HEK293T (cell line): Measurements from ENCODE around the gene NANOS2.

Source experiments
- CTCF ChIA-PET: fragments of 350-600 bp; formaldehyde crosslinking; extraction: SDS; loops from one replicate; lab custom pipeline; 2021; ENCODE audit warnings: antibody characterized with exemption, inconsistent platforms; lab: Yijun Ruan, JAX
- POLR2A ChIA-PET: fragments of 350-600 bp; formaldehyde crosslinking; extraction: SDS; loops from one replicate; lab custom pipeline; 2020; ENCODE audit warnings: antibody characterized with exemption, inconsistent platforms; lab: Yijun Ruan, JAX
- DNase-seq: peaks from one replicate; pipeline ENCODE4 v3.0.0; 2012; ENCODE audit warnings: mixed read lengths; ENCODE audit errors: extremely low spot score
- ARNT ChIP-seq: fragments of 450-650 bp; IDR thresholded peaks from 2 replicates; pipeline ENCODE4 v1.6.1; 2017; ENCODE audit warnings: mild to moderate bottlenecking
- BHLHE40 ChIP-seq: fragments of 450-650 bp; IDR thresholded peaks from 2 replicates; pipeline ENCODE4 v1.6.1; 2016; ENCODE audit warnings: mild to moderate bottlenecking, moderate library complexity, borderline replicate concordance
- CTBP1 ChIP-seq: fragments of 450-650 bp; IDR thresholded peaks from 2 replicates; pipeline ENCODE4 v1.6.1; 2016; ENCODE audit warnings: borderline replicate concordance
- ELF4 ChIP-seq: fragments of 450-650 bp; IDR thresholded peaks from 2 replicates; pipeline ENCODE4 v1.6.1; 2017; ENCODE audit warnings: antibody characterized with exemption
- FOXA1 ChIP-seq: fragments of 450-650 bp; IDR thresholded peaks from 2 replicates; pipeline ENCODE4 v1.6.1; 2016; ENCODE audit warnings: mild to moderate bottlenecking
- FOXK2 ChIP-seq: fragments of 450-650 bp; IDR thresholded peaks from 2 replicates; pipeline ENCODE4 v1.6.1; 2016; ENCODE audit warnings: mild to moderate bottlenecking
- FOXM1 ChIP-seq: fragments of 450-650 bp; IDR thresholded peaks from 2 replicates; pipeline ENCODE4 v1.6.1; 2017; ENCODE audit warnings: mild to moderate bottlenecking, borderline replicate concordance
- HDGF ChIP-seq: fragments of 450-650 bp; IDR thresholded peaks from 2 replicates; pipeline ENCODE4 v1.6.1; 2017; ENCODE audit warnings: antibody characterized with exemption, borderline replicate concordance
- L3MBTL2 ChIP-seq: fragments of 450-650 bp; conservative IDR thresholded peaks from 2 replicates; pipeline ENCODE4 v1.6.1; 2016; ENCODE audit warnings: mild to moderate bottlenecking
- LEF1 ChIP-seq: fragments of 450-650 bp; IDR thresholded peaks from 2 replicates; pipeline ENCODE4 v1.6.1; 2017; ENCODE audit warnings: mild to moderate bottlenecking, borderline replicate concordance
- NFRKB ChIP-seq: fragments of 450-650 bp; IDR thresholded peaks from 2 replicates; pipeline ENCODE4 v1.6.1; 2016; ENCODE audit warnings: mild to moderate bottlenecking, moderate library complexity
- SP1 ChIP-seq: fragments of 450-650 bp; IDR thresholded peaks from 2 replicates; pipeline ENCODE4 v1.6.1; 2017
- SUZ12 ChIP-seq: fragments of 450-650 bp; IDR thresholded peaks from 2 replicates; pipeline ENCODE4 v1.6.1; 2016; ENCODE audit warnings: mild to moderate bottlenecking
- TARDBP ChIP-seq: fragments of 450-650 bp; IDR thresholded peaks from 2 replicates; pipeline ENCODE4 v1.6.1; 2016
- ZNF384 ChIP-seq: fragments of 450-650 bp; IDR thresholded peaks from 2 replicates; pipeline ENCODE4 v1.6.1; 2016
- TF ChIP-seq, protein P1 (sequence below): fragments of 450-650 bp; IDR thresholded peaks from 2 replicates; pipeline ENCODE4 v1.6.1; 2016

The NANOS2 gene

DNA sequence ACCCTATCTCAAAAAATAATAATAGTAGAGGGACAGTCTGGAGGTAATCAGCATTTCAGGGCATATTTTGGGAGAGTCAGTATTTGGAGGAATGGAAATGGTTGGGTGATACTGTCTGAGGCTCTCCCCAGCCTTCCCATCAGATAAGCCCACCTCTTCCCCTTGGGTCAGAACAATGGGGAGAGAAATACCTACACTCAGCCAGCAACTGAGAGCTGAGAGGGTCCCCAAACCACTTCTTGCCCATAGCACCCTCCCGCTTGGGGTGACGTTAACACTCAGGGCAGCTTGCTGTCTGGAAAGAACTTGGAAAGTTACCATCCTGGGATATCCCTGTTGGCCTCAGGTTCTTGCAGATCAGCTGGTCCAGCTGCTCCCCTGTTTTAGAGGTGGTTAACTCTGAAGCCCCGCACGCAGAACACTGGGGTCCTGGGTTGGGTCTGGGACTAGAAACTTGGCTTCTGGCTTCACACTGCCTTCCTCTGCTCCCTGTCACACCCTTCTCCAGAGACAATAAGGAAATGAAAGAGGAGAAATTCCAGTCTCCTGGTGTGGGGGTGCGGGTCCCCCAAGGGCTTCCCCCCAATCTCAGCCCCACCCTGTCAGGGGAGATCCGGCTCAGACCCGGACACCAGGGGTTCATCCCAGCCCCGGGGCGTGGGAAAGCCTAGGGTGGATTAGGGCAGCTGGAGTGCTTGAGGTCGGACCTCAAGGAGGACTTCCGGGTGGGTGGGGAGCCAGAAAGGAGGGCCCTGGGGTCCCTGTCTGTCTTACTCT lies 48.0 kb downstream of the NANOS2 start:
- TF ChIP-seq LEF1: no peak
- TF ChIP-seq ARNT: no peak
- TF ChIP-seq L3MBTL2: no peak
- TF ChIP-seq ELF4: no peak
- TF ChIP-seq BHLHE40: no peak
- TF ChIP-seq SUZ12: no peak
- no peak for TF ChIP-seq FOXA1
- TF ChIP-seq ZNF384: no peak
- no peak for TF ChIP-seq CTBP1
- TF ChIP-seq HDGF: no peak
- no peak for TF ChIP-seq FOXM1
- TF ChIP-seq NFRKB: no peak
- TF ChIP-seq TARDBP: no peak
- no peak for TF ChIP-seq FOXK2
- TF ChIP-seq SP1: no peak
- TF ChIP-seq, protein P1, sequence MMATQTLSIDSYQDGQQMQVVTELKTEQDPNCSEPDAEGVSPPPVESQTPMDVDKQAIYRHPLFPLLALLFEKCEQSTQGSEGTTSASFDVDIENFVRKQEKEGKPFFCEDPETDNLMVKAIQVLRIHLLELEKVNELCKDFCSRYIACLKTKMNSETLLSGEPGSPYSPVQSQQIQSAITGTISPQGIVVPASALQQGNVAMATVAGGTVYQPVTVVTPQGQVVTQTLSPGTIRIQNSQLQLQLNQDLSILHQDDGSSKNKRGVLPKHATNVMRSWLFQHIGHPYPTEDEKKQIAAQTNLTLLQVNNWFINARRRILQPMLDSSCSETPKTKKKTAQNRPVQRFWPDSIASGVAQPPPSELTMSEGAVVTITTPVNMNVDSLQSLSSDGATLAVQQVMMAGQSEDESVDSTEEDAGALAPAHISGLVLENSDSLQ: no peak
- DNase-seq: no peak
- POLR2A ChIA-PET: no interaction called here
- CTCF ChIA-PET: no interaction called here

DNA sequence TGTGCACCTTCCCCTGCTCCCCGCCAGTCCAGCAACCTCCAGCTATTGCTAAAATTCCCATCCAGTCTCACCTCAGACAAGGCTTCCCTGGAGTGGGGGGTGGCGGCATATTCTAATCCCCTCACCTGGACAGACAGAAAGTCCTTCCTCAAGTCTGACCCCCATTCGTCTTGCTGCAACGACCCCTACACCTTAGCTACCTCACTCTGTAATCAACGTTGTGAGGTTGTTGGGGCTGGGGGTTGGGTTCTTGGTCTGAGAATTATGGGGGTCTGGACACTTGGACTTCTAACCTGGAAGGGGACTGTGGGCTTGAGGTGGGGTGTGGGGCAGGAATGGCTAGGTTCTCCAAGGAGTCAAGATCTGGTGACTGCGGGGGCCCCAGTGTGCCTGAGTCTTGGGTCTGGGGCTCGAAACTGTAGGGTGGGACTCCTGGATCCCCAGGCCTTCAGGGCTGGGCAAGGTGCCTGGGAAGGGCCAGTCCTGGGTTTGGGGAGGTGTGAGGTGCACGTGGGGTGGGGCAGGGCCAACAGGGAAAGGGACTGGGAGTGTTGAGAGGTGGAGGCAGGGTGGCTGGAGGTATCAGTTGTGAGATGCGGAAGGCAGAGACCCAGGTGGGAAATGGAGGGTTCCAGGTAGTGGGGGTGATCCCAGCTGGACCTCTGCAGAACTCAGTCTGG lies 49.2 kb downstream of the NANOS2 start:
- no peak for TF ChIP-seq NFRKB
- no peak for TF ChIP-seq CTBP1
- TF ChIP-seq TARDBP: no peak
- no peak for TF ChIP-seq SUZ12
- no peak for TF ChIP-seq SP1
- TF ChIP-seq FOXK2: no peak
- TF ChIP-seq HDGF: no peak
- no peak for TF ChIP-seq FOXA1
- TF ChIP-seq L3MBTL2: no peak
- TF ChIP-seq, protein P1: no peak
- no peak for TF ChIP-seq LEF1
- TF ChIP-seq ELF4: no peak
- TF ChIP-seq ARNT: no peak
- TF ChIP-seq BHLHE40: no peak
- no peak for TF ChIP-seq ZNF384
- DNase-seq: no peak
- ChIA-PET POLR2A (interaction anchor here (0.6 to 2.9 kb wide), 7 partner anchors 13 to 922 kb away, joined by 3 to 30 read pairs (median 5); partner anchors contain the start of genes CCDC61, IRF2BP1 and MYPOP), CTCF (interaction anchor here (0.5 to 0.6 kb wide), 2 partner anchors 48 to 151 kb away, joined by 3 read pairs; no protein-coding TSS in a partner anchor)

DNA sequence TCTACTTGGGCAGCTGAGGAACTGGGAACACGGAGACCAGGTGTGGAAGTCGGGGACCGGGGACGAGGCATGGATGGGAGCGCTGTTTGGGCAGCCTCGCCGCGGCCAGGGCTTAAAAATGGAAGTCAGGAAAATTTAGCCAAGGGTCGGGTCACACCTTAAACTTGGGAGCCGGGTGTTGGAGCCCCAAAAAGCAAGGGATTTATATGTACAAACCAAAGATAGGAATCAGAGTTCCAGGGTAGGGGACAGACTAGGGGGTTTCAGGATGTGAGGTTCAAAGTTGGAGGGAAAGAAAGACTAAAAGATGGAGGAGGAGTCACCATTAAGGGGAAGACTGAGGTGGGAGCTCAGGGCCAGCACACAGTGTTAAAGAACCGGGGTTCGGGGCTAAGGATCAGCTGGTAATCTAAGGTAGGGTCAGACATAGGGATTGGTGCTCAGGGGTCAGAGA lies 49.9 kb downstream of the NANOS2 start:
- ChIA-PET CTCF (interaction anchor here (0.5 to 1.8 kb wide), 5 partner anchors 21 to 228 kb away, joined by 3 to 6 read pairs (median 3); no protein-coding TSS in a partner anchor), POLR2A (interaction anchor here (0.6 to 2.9 kb wide), 10 partner anchors 8 to 923 kb away, joined by 3 to 30 read pairs (median 8); partner anchors contain the start of genes CCDC61, IRF2BP1, MYPOP and SIX5)
- TF ChIP-seq ZNF384 (no peak), NFRKB (no peak), HDGF (no peak), LEF1 (no peak), SUZ12 (no peak)
- TF ChIP-seq, protein P1: no peak
- no peak for DNase-seq

DNA sequence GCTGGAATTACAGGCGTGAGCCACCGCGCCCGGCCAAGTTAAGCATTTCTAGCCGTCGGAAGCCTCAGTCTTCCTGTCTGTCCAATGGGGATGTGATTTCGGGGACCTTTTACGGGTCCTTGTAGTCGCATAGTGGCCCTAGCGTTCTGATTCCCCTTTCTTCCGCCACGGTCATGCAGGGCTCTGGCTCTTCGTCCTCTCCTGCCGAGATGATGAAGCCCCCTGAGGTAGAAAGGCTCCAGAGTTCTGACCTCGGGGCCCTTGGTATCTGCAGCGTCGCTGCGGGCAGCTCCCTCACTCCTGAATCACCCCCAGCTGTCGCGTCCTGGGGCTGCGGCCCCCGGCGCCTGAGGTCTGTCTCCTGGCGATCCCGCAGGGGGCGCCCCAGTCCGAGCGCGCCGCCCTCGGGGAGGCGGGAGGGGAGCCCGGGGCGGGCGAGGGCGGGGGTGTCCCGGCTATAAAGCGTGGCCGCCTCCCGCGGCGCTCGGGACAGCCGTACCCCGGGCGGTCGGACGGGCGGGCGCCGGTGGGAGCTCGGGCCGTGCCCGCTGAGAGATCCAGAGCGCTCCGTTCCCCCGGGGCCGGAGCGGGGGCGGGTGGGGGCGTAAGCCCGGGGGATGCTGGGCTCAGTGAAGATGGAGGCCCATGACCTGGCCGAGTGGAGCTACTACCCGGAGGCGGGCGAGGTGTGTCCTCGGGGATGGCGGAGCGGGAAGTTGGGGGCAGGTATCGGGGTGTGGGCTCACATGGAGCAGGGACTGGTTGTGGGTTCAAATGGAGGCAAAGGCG lies 50.5 kb downstream of the NANOS2 start, which contains the start of gene FOXA3:
TSS of gene FOXA3 (plus strand) at position 487 of the 789 bp plus-strand sequence. CDS start at position 618, 131 bp downstream.
- CTCF ChIA-PET: interaction anchor here (0.5 to 1.8 kb wide), 6 partner anchors 19 to 227 kb away, joined by 3 to 7 read pairs (median 3); no protein-coding TSS in a partner anchor
- peak; percentile 71 for DNase-seq
- TF ChIP-seq L3MBTL2 (no peak), FOXM1 (0 out of 2 replicates have a peak, but pooled peaks have one; percentile 30), ARNT (no peak), CTBP1 (no peak), SUZ12 (no peak), FOXK2 (no peak)
- POLR2A ChIA-PET: interaction anchor here (0.6 to 2.9 kb wide), 23 partner anchors 9 to 171 kb away, joined by 3 to 30 read pairs (median 6); partner anchors contain the start of genes CCDC61, IRF2BP1, MYPOP and QPCTL

DNA sequence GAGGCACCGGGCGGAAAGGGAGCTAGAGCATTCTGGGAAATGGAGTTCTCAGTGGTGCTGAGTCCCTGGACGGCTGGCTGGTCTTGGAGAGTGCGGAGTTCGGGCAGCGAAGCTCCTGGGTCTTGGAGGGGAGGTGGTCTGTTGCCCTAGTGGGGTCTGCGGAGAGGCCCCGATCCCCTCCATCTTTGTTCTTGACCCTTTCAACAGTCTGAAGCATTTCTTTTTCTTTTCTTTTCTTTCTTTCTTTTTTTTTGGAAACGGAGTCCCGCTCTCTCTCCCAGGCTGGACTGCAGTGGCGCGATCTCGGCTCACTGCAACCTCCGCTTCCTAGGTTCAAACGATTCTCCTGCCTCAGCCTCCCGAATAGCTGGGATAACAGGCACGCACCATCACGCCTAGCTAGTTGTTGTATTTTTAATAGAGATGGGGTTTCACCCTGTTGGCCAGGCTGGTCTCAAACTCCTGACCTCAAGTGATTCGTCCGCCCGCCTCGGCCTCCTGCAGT lies 51.2 kb downstream of the NANOS2 start:
- no peak for TF ChIP-seq SP1
- TF ChIP-seq, protein P1: no peak
- no peak for TF ChIP-seq NFRKB
- TF ChIP-seq ELF4: no peak
- TF ChIP-seq L3MBTL2: no peak
- TF ChIP-seq ARNT: no peak
- no peak for TF ChIP-seq FOXA1
- ChIA-PET POLR2A (interaction anchor here (0.6 to 2.9 kb wide), 19 partner anchors 9 to 170 kb away, joined by 3 to 30 read pairs (median 8); partner anchors contain the start of genes CCDC61, IRF2BP1, MYPOP and QPCTL), CTCF (interaction anchor here (1.4 to 1.8 kb wide), 2 partner anchors 20 to 64 kb away, joined by 6 to 7 read pairs; no protein-coding TSS in a partner anchor)
- no peak for DNase-seq
